ENCODE measurements around the gene SEMG2. TPM values are rescaled to one million over a fixed set of nuclear protein-coding genes. Genes with fewer than 3 reads are reported as not detected.

Gene SEMG2
- total RNA-seq, 1 donor from 2014 or later: not detected

DNA sequence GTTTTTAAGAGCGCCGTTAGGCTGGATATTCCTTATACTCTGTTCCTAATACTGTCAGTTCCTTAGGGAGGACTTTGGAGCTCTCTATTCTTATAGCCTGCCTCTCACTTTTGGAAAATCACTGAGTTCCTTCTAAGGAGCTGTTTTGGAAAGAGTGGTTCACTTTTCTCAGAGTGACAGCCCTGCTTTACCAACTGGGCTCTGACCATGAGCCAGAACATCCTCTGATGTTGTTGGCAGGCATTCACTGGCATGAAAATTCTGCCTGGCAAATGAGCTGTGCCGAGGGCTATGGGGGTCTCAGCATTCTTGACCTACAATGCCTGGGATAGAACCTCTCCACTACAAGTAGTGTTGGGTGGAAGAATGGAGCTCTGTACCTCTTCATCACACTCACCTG, 29.2 kb upstream of the SEMG2 start:
- Histone ChIP-seq H3K4me3 (no peak overlapping the region), H3K9me3 (no peaks in the 10 kb centered on the region), H3K4me1 (no peaks in the 10 kb centered on the region), H3K27me3 (no peaks in the 10 kb centered on the region), H3K36me3 (no peaks in the 10 kb centered on the region), H3K27ac (no peak overlapping the region)
- ATAC-seq (no peak), DNase-seq (no peak)
- intact Hi-C loops (cut with DNase I): no loop called here
- TF ChIP-seq CTCF (IDR thresholded peaks at IDR 0.05): no peak

GRCh38 chr20:45193331-45193730, 27.8 kb upstream of the SEMG2 start:
- no peak for DNase-seq
- intact Hi-C loops (cut with DNase I): no loop called here
- H3K36me3 ChIP-seq: no peaks in the 10 kb centered on the region
- no peaks in the 10 kb centered on the region for H3K9me3 ChIP-seq
- H3K27ac ChIP-seq: no peak overlapping the region
- no peak for ATAC-seq
- H3K27me3 ChIP-seq: no peaks in the 10 kb centered on the region
- H3K4me3 ChIP-seq: no peak overlapping the region
- no peaks in the 10 kb centered on the region for H3K4me1 ChIP-seq
- no peak for TF ChIP-seq CTCF (IDR thresholded peaks at IDR 0.05)

DNA sequence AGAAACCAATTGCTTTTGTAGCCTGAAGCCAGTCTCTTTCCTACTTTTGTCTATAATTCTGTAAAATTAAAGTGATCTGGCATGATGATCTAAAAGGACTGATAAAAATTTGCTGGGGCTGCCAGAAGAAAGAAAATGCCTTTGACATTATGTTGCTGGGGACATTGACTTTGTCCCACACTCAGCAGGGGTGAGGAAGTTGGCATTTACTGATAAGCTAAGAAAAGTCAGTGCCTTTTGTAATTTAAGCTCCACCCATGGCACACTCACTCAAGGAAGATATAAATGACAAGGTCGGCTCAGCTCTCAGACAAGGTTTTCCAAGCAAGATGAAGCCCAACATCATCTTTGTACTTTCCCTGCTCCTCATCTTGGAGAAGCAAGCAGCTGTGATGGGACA, 14.4 kb upstream of the SEMG2 start, which contains the start of gene SEMG1:
SEMG1 (plus strand) TSS at position 309 of the 400 bp plus-strand sequence; CDS start at position 330, 21 bp downstream.
- Histone ChIP-seq H3K27me3 (peaks cover 12% of the 10 kb centered on the region), H3K36me3 (no peaks in the 10 kb centered on the region), H3K9me3 (peaks cover 5% of the 10 kb centered on the region), H3K4me1 (no peaks in the 10 kb centered on the region), H3K27ac (no peak within 1 kb of the TSS), H3K4me3 (no peak within 1 kb of the TSS)
- intact Hi-C loops (cut with DNase I): no loop called here
- ATAC-seq (no peak), DNase-seq (no peak)
- no peak for TF ChIP-seq CTCF (IDR thresholded peaks at IDR 0.05)

- Histone ChIP-seq H3K36me3 (no peaks in the 10 kb centered on the region), H3K4me3 (no peak overlapping the region), H3K27me3 (peaks cover 12% of the 10 kb centered on the region), H3K4me1 (no peaks in the 10 kb centered on the region), H3K27ac (no peak overlapping the region), H3K9me3 (no peaks in the 10 kb centered on the region)
- DNase-seq: no peak
- no peak for ATAC-seq
- intact Hi-C loops (cut with DNase I): no loop called here
- TF ChIP-seq CTCF (IDR thresholded peaks at IDR 0.05): no peak
Observed at GRCh38 chr20:45209924-45210323, 11.2 kb upstream of the SEMG2 start.

- no peak for DNase-seq
- no peak overlapping the region for H3K4me3 ChIP-seq
- no peaks in the 10 kb centered on the region for H3K9me3 ChIP-seq
- intact Hi-C loops (cut with DNase I): no loop called here
- ATAC-seq: no peak
- no peak overlapping the region for H3K27ac ChIP-seq
- H3K27me3 ChIP-seq: no peaks in the 10 kb centered on the region
- no peaks in the 10 kb centered on the region for H3K36me3 ChIP-seq
- TF ChIP-seq CTCF (IDR thresholded peaks at IDR 0.05): no peak
- no peaks in the 10 kb centered on the region for H3K4me1 ChIP-seq
Observed at GRCh38 chr20:45211569-45212474, 9.4 kb upstream of the SEMG2 start.
